Stimulated activated CD8-positive, alpha-beta memory T cell treated with anti-CD3 and anti-CD28 coated beads, Interleukin-4, amount 100 ng/mL, for 48 hours (primary cell): ENCODE measurements around the gene MYH14.
"Not testable (repeated sequence)": the region's sequence is repeated elsewhere in the genome, so short reads cannot be mapped to it uniquely, and the experiment has no call there.

Source experiments
- DNase-seq: peaks from one replicate; pipeline ENCODE4 v3.0.0-alpha.2; 2020

Gene MYH14

GRCh38 chr19:50228153-50228552, 24.7 kb downstream of the MYH14 start:
- DNase-seq, result not testable (repeated sequence)

GRCh38 chr19:50230379-50231351, 27.2 kb downstream of the MYH14 start:
- no peak for DNase-seq

GRCh38 chr19:50231417-50231816, 28.0 kb downstream of the MYH14 start:
- DNase-seq, result not testable (repeated sequence)

DNA sequence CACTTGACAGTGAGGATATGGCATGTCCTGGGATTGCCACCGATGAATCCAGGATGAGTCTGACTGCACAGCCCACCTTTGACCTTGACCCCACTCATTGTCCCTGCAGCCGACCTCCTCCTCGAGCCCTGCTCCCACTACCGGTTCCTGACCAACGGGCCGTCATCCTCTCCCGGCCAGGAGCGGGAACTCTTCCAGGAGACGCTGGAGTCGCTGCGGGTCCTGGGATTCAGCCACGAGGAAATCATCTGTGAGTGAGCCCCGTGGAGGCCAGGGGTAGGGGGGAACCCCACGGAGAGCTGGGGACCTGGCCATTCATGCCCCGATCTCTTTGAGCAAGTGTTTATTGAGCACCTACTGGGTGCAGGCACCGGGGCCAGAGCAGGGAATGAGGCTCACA, 28.4 kb downstream of the MYH14 start:
- DNase-seq, result no peak

DNA sequence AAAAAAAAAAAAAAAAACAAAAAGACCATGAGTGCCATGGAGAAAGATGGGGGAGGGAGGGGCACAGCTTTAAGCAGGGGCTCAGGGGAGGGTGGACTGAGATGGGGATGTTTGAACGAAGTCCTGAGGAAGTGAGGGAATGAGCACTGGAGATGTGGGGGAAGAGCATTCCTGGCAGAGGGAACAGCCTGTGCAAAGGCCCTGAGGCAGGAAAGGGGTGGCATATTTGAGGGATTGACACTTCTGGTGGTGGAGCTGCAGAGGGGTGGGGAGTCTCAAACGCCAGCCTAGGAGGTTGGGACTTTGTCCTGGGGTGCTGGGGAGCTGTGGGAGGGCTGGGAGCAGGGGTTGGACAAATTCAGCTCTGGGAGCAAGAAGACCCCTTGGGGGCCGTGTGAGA, 29.2 kb downstream of the MYH14 start:
- DNase-seq, result no peak

- DNase-seq, result no peak
Observed at GRCh38 chr19:50233308-50233910, 30.0 kb downstream of the MYH14 start.

DNA sequence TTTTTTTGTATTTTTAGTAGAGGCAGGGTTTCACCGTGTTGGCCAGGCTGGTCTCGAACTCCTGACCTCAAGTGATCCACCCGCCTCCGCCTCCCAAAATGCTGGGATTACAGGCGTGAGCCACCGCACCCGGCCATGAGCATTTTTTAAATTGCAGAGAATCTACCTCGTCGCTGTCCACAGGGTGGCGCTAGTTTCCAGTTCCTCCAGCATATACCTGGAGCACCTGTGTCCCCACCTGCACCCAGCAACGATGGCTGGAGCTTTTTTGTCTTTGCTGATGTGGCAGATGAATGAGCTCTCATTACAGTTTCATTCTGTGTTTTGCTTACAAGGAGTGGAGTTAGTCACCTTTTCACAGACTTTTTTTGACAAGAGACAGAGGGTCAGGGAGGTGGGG, 34.1 kb downstream of the MYH14 start:
- DNase-seq, result peak; percentile 43

DNA sequence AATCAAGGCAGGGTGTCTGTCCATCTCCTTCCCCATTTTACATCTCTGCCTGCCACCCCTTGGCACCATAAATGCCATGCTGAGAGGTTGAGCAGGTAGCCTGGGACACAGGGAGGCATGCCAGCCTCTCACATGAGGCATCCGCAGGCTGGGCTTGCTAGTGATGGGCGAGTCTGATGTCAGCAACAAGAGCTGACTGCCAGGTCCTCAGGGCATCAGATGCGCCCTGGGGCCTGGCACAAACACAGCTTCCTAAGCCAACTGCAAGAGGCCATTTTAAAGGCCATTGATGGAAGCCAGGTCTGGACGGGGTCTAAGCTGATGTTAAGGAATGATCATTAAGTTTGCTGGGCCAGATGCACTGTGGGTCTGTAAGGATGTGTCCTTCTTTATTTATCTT, 34.6 kb downstream of the MYH14 start:
- DNase-seq, result no peak

GRCh38 chr19:50239921-50240590, 36.6 kb downstream of the MYH14 start:
- no peak for DNase-seq

DNA sequence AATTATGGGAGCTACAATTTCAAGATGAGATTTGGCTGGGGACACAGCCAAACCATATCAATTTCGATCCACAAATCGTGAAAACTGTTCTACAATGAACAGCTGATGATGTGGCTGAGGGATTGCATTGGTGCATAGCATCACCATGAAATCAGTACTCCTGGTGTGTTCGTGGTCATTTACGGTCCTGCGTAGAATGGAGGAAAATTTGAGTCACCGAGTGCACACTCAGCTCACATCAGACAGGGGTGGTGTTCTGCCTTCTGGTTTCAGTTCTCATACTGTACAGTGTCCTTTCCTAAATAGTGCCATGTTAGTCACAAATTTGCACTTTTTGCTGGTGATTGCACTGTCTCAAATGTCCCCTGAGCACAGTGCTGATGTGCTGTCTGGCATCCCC, 39.2 kb downstream of the MYH14 start:
- DNase-seq, result no peak

DNA sequence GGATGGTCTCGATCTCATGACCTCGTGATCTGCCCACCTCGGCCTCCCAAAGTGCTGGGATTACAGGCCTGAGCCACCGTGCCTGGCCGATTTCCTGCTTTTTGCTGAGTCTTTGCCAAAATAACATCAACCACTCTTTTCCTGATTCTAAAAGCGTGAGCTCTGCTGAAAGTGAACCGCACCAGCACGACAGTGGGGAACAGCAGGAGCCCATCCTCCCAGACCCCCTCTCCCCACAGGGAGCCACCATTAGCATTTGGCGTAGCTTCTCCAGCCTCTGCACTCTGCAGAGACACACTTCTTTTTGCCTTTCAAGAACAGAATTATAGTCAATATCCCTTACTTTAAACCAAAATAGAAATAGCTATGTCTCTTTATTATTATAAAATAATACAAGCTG, 41.3 kb downstream of the MYH14 start:
- no peak for DNase-seq

GRCh38 chr19:50248413-50248812, 45.0 kb downstream of the MYH14 start:
- DNase-seq, result no peak

- DNase-seq, result no peak
Observed at GRCh38 chr19:50248826-50249225, 45.4 kb downstream of the MYH14 start.

GRCh38 chr19:50249636-50250035, 46.2 kb downstream of the MYH14 start:
- DNase-seq, result no peak

- no peak for DNase-seq
Observed at GRCh38 chr19:50250450-50251136, 47.2 kb downstream of the MYH14 start.

DNA sequence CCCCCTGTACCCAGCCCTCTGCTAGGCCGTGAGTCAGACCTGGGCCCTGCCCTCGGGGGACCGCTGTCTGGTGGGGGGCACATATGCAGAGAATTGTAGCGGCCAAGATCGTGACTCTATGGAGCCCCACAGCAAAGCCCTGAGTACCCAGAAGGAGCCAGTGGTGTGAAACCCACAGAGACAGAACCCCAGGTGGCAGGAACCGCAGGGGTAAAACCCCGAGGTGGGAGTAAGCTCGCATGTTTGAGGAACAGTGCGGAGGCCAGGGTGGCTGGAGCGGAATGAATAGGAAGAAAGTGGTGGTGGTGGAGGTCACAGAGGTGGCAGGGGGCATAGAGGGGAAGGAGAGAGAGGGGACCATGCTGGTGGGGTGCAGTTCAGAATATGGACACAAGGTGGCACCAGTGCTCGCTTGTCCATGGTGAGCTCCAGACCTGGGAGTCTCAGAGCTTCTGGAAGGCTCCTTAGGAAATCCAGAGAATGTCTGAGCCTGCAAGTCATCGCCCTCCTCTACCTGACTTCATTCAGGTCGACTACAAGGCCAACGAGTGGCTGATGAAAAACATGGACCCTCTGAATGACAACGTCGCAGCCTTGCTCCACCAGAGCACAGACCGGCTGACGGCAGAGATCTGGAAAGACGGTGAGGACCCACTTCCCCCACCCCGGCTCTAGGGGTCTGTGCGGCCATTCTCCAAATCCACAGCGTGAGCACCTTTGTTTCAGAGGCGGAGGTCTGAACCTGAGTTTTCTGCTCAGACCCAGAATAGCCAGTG, 48.9 kb downstream of the MYH14 start:
- peak; percentile 79 for DNase-seq

DNA sequence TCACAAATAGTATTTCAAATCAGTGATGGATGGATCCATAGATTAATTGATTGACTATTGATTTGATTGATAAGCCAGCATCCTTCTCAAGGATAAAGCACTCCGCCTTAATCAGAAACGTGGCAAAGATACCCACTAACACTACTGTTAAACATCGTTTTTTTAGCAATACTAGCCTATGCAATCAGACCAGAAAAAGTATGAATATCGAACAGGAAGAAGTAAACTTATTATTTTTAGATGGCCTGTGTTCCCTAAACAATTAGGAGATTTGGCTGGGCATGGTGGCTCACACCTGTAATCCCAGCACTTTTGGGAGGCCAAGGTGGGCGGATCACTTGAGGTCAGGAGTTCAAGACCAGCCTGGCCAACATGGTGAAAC, 49.5 kb downstream of the MYH14 start:
- DNase-seq, result no peak

DNA sequence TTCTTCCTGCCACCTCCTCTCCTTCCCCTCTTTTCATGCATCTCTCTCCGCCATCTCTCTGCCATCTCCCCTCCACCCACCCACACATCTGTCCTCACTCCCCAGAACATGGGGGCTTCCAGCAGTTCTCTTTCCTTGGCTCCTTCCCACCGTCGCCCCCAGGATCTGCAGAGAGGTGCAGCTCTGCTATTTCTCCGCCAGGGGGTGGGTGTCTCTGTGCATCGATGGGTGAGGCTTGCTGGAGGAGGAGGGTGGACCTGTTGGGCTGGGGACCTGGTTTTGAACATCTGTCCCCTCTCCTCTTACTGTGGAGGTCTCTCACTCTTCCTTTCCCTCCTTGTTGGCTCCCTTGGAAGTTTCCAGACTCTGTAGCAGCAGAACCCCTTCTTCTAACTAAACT, 51.7 kb downstream of the MYH14 start:
- DNase-seq, result no peak

DNA sequence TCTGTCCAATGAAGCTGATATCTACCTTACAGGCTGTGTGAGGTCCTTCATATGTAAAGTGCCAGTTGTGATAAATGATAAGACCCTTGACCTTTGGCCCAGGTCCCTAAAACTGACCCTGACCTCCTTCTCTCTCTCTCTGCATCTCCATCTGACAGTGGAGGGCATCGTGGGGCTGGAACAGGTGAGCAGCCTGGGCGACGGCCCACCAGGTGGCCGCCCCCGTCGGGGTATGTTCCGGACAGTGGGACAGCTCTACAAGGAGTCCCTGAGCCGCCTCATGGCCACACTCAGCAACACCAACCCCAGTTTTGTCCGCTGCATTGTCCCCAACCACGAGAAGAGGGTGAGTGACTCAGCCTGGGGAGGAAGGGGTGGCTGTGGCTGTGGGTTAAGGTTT, 53.7 kb downstream of the MYH14 start:
- DNase-seq, result no peak

- peak; percentile 70 for DNase-seq
Observed at GRCh38 chr19:50258918-50259372, 55.5 kb downstream of the MYH14 start.

- no peak for DNase-seq
Observed at GRCh38 chr19:50261446-50261970, 58.1 kb downstream of the MYH14 start.

- DNase-seq, result no peak
Observed at GRCh38 chr19:50263176-50263575, 59.8 kb downstream of the MYH14 start.
